Parathyroid adenoma (tissue), 2 donors: Measurements from ENCODE around the gene GREB1L.

ENCODE experiments used
- H2AFZ ChIP-seq: fragments of 300-600 bp; sonication (generic); one replicate; pipeline ENCODE4 v1.7.0; 2017; ENCODE audit warnings: antibody characterized with exemption, mild to moderate bottlenecking
- H3K27ac ChIP-seq: fragments of 300-600 bp; sonication (generic); one replicate; pipeline ENCODE4 v1.7.0; 2017
- H3K27me3 ChIP-seq: fragments of 300-600 bp; sonication (generic); one replicate; pipeline ENCODE4 v1.7.0; 2017; ENCODE audit warnings: low read length; ENCODE audit not compliant: control insufficient read depth, insufficient read depth
- H3K36me3 ChIP-seq: fragments of 300-600 bp; sonication (generic); one replicate; pipeline ENCODE4 v1.7.0; 2017; ENCODE audit warnings: low read length; ENCODE audit not compliant: control insufficient read depth, insufficient read depth
- H3K4me1 ChIP-seq: fragments of 300-600 bp; sonication (generic); one replicate; pipeline ENCODE4 v1.7.0; 2017; ENCODE audit warnings: control low read depth
- H3K4me2 ChIP-seq: fragments of 300-600 bp; sonication (generic); one replicate; pipeline ENCODE4 v1.7.0; 2017; ENCODE audit warnings: low read length
- H3K4me3 ChIP-seq: fragments of 300-600 bp; sonication (generic); one replicate; pipeline ENCODE4 v1.7.0; 2017; ENCODE audit warnings: low read depth, low read length
- H3K79me2 ChIP-seq: fragments of 300-600 bp; sonication (generic); one replicate; pipeline ENCODE4 v1.7.0; 2017; ENCODE audit warnings: control low read depth
- H3K9ac ChIP-seq: fragments of 300-600 bp; sonication (generic); one replicate; pipeline ENCODE4 v1.7.0; 2017; ENCODE audit warnings: mild to moderate bottlenecking
- H3K9me3 ChIP-seq: fragments of 300-600 bp; sonication (generic); one replicate; pipeline ENCODE4 v1.7.0; 2017; ENCODE audit warnings: low read length; ENCODE audit not compliant: control insufficient read depth
- TF ChIP-seq, protein P1 (sequence below): fragments of 300-600 bp; sonication (generic); IDR thresholded peaks from one replicate; pipeline ENCODE4 v1.7.0; 2017; ENCODE audit warnings: antibody characterized with exemption, mild to moderate bottlenecking
- donor health status: primary hyperparathyroidism.

The GREB1L gene

DNA sequence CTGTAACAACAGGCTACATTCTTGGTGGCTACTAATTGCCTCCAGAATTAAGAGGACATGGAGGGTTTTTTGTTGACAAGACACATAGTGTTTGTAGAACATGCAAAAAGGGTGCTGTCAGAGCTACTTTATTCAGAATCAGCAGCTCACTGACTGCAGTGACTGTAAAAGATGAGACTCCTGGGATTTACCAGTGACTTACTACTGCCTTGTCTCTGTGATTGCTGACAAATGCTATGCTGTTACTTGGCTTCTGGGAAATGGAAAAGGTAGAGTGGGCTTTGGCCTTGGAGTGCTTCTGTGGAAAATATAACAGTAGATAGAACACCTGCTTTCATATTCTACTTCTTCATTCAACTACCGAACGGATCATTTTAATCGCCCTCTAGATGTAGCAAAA, 47.8 kb downstream of the GREB1L start:
- Histone ChIP-seq H3K27ac (no peak overlapping the region), H3K79me2 (no peaks in the 10 kb centered on the region), H3K9ac (no peak overlapping the region), H3K27me3 (no peaks in the 10 kb centered on the region), H3K4me1 (no peaks in the 10 kb centered on the region), H2AFZ (no peak overlapping the region), H3K4me3 (no peak overlapping the region), H3K36me3 (no peaks in the 10 kb centered on the region), H3K9me3 (no peaks in the 10 kb centered on the region), H3K4me2 (no peak overlapping the region)
- TF ChIP-seq, protein P1, sequence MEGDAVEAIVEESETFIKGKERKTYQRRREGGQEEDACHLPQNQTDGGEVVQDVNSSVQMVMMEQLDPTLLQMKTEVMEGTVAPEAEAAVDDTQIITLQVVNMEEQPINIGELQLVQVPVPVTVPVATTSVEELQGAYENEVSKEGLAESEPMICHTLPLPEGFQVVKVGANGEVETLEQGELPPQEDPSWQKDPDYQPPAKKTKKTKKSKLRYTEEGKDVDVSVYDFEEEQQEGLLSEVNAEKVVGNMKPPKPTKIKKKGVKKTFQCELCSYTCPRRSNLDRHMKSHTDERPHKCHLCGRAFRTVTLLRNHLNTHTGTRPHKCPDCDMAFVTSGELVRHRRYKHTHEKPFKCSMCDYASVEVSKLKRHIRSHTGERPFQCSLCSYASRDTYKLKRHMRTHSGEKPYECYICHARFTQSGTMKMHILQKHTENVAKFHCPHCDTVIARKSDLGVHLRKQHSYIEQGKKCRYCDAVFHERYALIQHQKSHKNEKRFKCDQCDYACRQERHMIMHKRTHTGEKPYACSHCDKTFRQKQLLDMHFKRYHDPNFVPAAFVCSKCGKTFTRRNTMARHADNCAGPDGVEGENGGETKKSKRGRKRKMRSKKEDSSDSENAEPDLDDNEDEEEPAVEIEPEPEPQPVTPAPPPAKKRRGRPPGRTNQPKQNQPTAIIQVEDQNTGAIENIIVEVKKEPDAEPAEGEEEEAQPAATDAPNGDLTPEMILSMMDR, result no peak

DNA sequence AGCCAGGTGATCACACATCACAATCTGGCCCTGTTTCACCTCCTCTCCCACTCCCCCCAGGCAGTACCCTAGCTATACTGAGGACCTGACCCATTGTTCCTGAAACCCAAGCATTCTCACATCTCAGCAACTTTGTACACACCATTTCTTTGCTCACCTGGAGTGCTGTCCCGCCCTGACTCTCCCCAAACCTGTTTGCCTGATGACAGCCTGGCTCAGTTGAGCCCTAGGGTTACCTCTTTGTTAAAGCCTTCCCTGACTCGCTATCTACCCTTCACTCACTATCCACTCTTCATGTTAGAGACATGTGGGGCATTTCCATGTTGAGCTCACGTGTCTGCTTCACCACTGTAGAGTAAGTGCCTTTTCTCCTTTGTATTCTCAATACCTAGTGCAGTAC, 49.1 kb downstream of the GREB1L start:
- no peaks in the 10 kb centered on the region for H3K36me3 ChIP-seq
- TF ChIP-seq, protein P1, result no peak
- H3K9ac ChIP-seq, result no peak overlapping the region
- no peak overlapping the region for H3K4me2 ChIP-seq
- no peak overlapping the region for H3K27ac ChIP-seq
- H3K4me1 ChIP-seq, result no peaks in the 10 kb centered on the region
- no peaks in the 10 kb centered on the region for H3K9me3 ChIP-seq
- H3K4me3 ChIP-seq, result no peak overlapping the region
- H3K79me2 ChIP-seq, result no peaks in the 10 kb centered on the region
- no peaks in the 10 kb centered on the region for H3K27me3 ChIP-seq
- H2AFZ ChIP-seq, result no peak overlapping the region

- no peak overlapping the region for H3K4me2 ChIP-seq
- no peak overlapping the region for H2AFZ ChIP-seq
- H3K4me3 ChIP-seq, result no peak overlapping the region
- H3K9me3 ChIP-seq, result no peaks in the 10 kb centered on the region
- H3K4me1 ChIP-seq, result peaks cover 13% of the 10 kb centered on the region
- H3K36me3 ChIP-seq, result no peaks in the 10 kb centered on the region
- H3K27me3 ChIP-seq, result no peaks in the 10 kb centered on the region
- no peak overlapping the region for H3K27ac ChIP-seq
- H3K79me2 ChIP-seq, result no peaks in the 10 kb centered on the region
- TF ChIP-seq, protein P1, result no peak
- H3K9ac ChIP-seq, result no peak overlapping the region
Measured at GRCh38 chr18:21293479-21293878, 51.4 kb downstream of the GREB1L start.

GRCh38 chr18:21295101-21295500, 53.1 kb downstream of the GREB1L start:
- H3K9ac ChIP-seq, result no peak overlapping the region
- no peak overlapping the region for H3K4me2 ChIP-seq
- no peak overlapping the region for H2AFZ ChIP-seq
- no peaks in the 10 kb centered on the region for H3K9me3 ChIP-seq
- no peak overlapping the region for H3K27ac ChIP-seq
- H3K36me3 ChIP-seq, result no peaks in the 10 kb centered on the region
- no peaks in the 10 kb centered on the region for H3K27me3 ChIP-seq
- H3K4me3 ChIP-seq, result no peak overlapping the region
- H3K4me1 ChIP-seq, result peaks cover 14% of the 10 kb centered on the region
- no peaks in the 10 kb centered on the region for H3K79me2 ChIP-seq
- TF ChIP-seq, protein P1, result no peak

GRCh38 chr18:21296045-21296444, 54.0 kb downstream of the GREB1L start:
- Histone ChIP-seq H3K27me3 (no peaks in the 10 kb centered on the region), H3K4me1 (peaks cover 21% of the 10 kb centered on the region), H3K4me3 (no peak overlapping the region), H3K9me3 (no peaks in the 10 kb centered on the region), H3K27ac (no peak overlapping the region), H3K9ac (no peak overlapping the region), H3K4me2 (no peak overlapping the region), H3K79me2 (no peaks in the 10 kb centered on the region), H2AFZ (no peak overlapping the region), H3K36me3 (no peaks in the 10 kb centered on the region)
- TF ChIP-seq, protein P1, result no peak
